Panc1 (cell line): ENCODE results near the gene IGSF21. TPM values are rescaled to one million over a fixed set of nuclear protein-coding genes. Genes with fewer than 3 reads are reported as not detected.

ENCODE experiments used
- ATAC-seq: fragments of 200-7000 bp; cut with Tn5 transposase; 2 replicates; pipeline ENCODE4 v1.9.1; 2020; ENCODE audit warnings: mild to moderate bottlenecking, moderate library complexity
- BruUV-seq: library from RNA; stranded (reverse); fragments of 400-500 nt; replicated peaks from 2 replicates; lab custom pipeline; 2021; lab: Mats Ljungman, UMichigan
- CTCF ChIA-PET: fragments of 300-600 bp; sonication (Branson Sonifier 250); formaldehyde crosslinking; loops from one replicate; lab custom pipeline; 2022; ENCODE audit warnings: antibody characterized with exemption; lab: Charles Lee
- POLR2A ChIA-PET: fragments of 300-600 bp; sonication (Branson Sonifier 250); formaldehyde crosslinking; loops from one replicate; lab custom pipeline; 2022; ENCODE audit warnings: antibody characterized with exemption; lab: Charles Lee
- DNase-seq: peaks from one replicate; pipeline ENCODE4 v3.0.0-alpha.2; 2010; ENCODE audit warnings: low read depth, low spot score
- H3K27ac ChIP-seq: 2 replicates; pipeline ENCODE4 v1.5.1; 2011; ENCODE audit warnings: mild to moderate bottlenecking, low read length, inconsistent platforms
- H3K27me3 ChIP-seq: fragments of 200-500 bp; sonication (Bioruptor generic); 2 replicates; pipeline ENCODE4 v1.6.0; 2014; ENCODE audit warnings: low read length, inconsistent platforms; ENCODE audit not compliant: control insufficient read depth, insufficient read depth
- H3K36me3 ChIP-seq: fragments of 200-500 bp; sonication (Bioruptor generic); 2 replicates; pipeline ENCODE4 v1.5.1; 2014; ENCODE audit warnings: inconsistent platforms, mild to moderate bottlenecking, low read length, moderate library complexity; ENCODE audit not compliant: control insufficient read depth, insufficient read depth
- H3K4me1 ChIP-seq: 2 replicates; pipeline ENCODE4 v1.5.1; 2011; ENCODE audit warnings: inconsistent platforms, mild to moderate bottlenecking, low read length, moderate library complexity; ENCODE audit not compliant: control insufficient read depth, insufficient read depth
- H3K4me3 ChIP-seq, 2 experiments: 2 replicates each; pipeline ENCODE4 v1.5.1; 2011 to 2012; ENCODE audit warnings: low read depth in 2 of 2, low read length in 2 of 2, mild to moderate bottlenecking in 2 of 2, inconsistent platforms in 1 of 2, moderate library complexity in 1 of 2
- H3K9me3 ChIP-seq: fragments of 200-500 bp; sonication (Bioruptor generic); 2 replicates; pipeline ENCODE4 v1.5.1; 2014; ENCODE audit warnings: low read depth, mild to moderate bottlenecking, inconsistent platforms, low read length, moderate library complexity; ENCODE audit not compliant: control insufficient read depth, insufficient read depth
- POLR2AphosphoS5 ChIP-seq: IDR thresholded peaks from 2 replicates; pipeline ENCODE4 v1.6.1; 2012; ENCODE audit warnings: mild to moderate bottlenecking, low read depth, low read length, moderate library complexity
- SIN3A ChIP-seq: IDR thresholded peaks from 2 replicates; pipeline ENCODE4 v1.6.1; 2012; ENCODE audit warnings: low read depth, mild to moderate bottlenecking, low read length, moderate library complexity, borderline replicate concordance; ENCODE audit not compliant: insufficient read depth
- TCF7L2 ChIP-seq: IDR thresholded peaks from 2 replicates; pipeline ENCODE4 v1.6.1; 2011; ENCODE audit warnings: mild to moderate bottlenecking, low read depth, low read length, inconsistent platforms
- in situ Hi-C: cut with HindIII; loops from 2 replicates; pipeline ENCODE4 v1.10.0; 2016; ENCODE audit warnings: low sequenced_read_pairs, low pct_unique_long_range_greater_than_20kb
- intact Hi-C: fragments of 100-400 bp; cut with micrococcal nuclease; formaldehyde crosslinking; loops from one replicate; pipeline ENCODE4 v1.10.0; 2022; ENCODE audit not compliant: unreplicated experiment
- total RNA-seq: library from RNA; stranded (reverse); gene quantifications from one replicate; pipeline ENCODE4 v1.2.1, GENCODE V29; 2021; ENCODE audit not compliant: unreplicated experiment
- TF ChIP-seq, protein P1 (sequence below), 2 experiments: IDR thresholded peaks; 2 replicates each; pipeline ENCODE4 v1.6.1; 2011 to 2012; ENCODE audit warnings: low read depth in 2 of 2, control low read depth in 1 of 2, low read length in 1 of 2, mild to moderate bottlenecking in 1 of 2, moderate library complexity in 1 of 2; ENCODE audit not compliant: insufficient read depth in 1 of 2
- TF ChIP-seq, protein P2 (sequence below): fragments of 450-650 bp; IDR thresholded peaks from 2 replicates; pipeline ENCODE4 v1.5.1; 2017; ENCODE audit warnings: mild to moderate bottlenecking

The IGSF21 gene
- total RNA-seq, 1 experiment from 2014 or later: not detected

DNA sequence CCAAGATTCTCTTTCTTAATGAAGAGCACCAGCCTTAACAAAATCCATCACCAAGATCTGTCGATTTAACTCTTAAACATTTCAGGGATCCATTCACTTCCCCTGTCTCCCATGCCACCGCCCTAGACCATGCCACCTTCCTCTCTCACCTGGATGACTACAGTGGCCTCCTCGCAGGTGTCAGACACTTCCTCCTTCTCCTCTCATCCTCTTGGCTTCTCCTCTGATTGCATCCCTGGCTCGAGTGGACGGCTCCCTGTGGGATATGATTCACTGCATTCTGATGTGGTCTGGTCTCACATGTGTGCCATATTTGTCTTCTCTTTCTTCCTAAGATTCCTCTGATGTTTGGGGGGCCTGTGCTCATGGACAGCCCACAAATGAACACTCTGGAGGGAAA is 306.7 kb downstream of the IGSF21 start:
- H3K4me1 ChIP-seq: no peaks in the 10 kb centered on the region
- in situ Hi-C loops (no loop called here), intact Hi-C loops (no loop called here)
- H3K27me3 ChIP-seq: no peaks in the 10 kb centered on the region; the same call in 1 of the 2 replicates
- CTCF ChIA-PET: no interaction called here
- ATAC-seq (no peak), DNase-seq (no peak)
- no peaks in the 10 kb centered on the region for H3K36me3 ChIP-seq
- POLR2A ChIA-PET: no interaction called here
- no TSS peak for BruUV-seq
- TF ChIP-seq, protein P1, sequence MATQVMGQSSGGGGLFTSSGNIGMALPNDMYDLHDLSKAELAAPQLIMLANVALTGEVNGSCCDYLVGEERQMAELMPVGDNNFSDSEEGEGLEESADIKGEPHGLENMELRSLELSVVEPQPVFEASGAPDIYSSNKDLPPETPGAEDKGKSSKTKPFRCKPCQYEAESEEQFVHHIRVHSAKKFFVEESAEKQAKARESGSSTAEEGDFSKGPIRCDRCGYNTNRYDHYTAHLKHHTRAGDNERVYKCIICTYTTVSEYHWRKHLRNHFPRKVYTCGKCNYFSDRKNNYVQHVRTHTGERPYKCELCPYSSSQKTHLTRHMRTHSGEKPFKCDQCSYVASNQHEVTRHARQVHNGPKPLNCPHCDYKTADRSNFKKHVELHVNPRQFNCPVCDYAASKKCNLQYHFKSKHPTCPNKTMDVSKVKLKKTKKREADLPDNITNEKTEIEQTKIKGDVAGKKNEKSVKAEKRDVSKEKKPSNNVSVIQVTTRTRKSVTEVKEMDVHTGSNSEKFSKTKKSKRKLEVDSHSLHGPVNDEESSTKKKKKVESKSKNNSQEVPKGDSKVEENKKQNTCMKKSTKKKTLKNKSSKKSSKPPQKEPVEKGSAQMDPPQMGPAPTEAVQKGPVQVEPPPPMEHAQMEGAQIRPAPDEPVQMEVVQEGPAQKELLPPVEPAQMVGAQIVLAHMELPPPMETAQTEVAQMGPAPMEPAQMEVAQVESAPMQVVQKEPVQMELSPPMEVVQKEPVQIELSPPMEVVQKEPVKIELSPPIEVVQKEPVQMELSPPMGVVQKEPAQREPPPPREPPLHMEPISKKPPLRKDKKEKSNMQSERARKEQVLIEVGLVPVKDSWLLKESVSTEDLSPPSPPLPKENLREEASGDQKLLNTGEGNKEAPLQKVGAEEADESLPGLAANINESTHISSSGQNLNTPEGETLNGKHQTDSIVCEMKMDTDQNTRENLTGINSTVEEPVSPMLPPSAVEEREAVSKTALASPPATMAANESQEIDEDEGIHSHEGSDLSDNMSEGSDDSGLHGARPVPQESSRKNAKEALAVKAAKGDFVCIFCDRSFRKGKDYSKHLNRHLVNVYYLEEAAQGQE (IDR thresholded peaks at IDR 0.05; ENCODE audit: insufficient read depth in 1 of 2, low read depth in 2 of 2, low read length in 1 of 2): no peak
- TF ChIP-seq TCF7L2 (no peak), POLR2AphosphoS5 (no peak), SIN3A (no peak)
- TF ChIP-seq, protein P2, sequence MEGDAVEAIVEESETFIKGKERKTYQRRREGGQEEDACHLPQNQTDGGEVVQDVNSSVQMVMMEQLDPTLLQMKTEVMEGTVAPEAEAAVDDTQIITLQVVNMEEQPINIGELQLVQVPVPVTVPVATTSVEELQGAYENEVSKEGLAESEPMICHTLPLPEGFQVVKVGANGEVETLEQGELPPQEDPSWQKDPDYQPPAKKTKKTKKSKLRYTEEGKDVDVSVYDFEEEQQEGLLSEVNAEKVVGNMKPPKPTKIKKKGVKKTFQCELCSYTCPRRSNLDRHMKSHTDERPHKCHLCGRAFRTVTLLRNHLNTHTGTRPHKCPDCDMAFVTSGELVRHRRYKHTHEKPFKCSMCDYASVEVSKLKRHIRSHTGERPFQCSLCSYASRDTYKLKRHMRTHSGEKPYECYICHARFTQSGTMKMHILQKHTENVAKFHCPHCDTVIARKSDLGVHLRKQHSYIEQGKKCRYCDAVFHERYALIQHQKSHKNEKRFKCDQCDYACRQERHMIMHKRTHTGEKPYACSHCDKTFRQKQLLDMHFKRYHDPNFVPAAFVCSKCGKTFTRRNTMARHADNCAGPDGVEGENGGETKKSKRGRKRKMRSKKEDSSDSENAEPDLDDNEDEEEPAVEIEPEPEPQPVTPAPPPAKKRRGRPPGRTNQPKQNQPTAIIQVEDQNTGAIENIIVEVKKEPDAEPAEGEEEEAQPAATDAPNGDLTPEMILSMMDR: no peak
- no peak overlapping the region for H3K27ac ChIP-seq
- no peaks in the 10 kb centered on the region for H3K9me3 ChIP-seq
- no peak overlapping the region for H3K4me3 ChIP-seq

DNA sequence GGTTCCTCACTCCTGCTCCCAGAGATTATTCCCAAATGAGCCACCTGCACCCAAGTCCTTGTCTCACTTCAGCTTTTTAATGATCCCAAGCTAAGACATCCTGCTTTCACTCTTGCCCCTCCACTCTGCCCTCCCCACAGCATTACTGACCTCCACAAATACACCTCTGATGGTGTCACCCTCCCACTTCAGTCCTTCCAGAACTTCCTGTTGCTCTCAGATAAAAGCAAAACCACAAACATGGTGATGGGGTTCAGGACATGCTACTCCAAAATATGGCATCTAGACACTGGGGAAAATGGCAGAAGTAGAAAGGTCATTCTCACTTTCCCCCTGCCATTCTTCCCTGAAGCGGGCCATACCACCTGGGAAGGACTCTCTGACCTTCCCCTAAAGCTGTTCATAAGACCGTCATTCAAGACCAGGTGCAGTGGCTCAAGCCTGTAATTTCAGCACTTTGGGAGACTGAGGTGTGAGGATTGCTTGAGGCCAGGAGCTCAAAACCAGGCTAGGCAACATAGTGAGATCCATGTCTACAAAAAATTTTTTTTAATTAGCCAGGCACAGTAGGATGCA is 307.4 kb downstream of the IGSF21 start:
- DNase-seq: no peak
- Histone ChIP-seq H3K27ac (no peak overlapping the region), H3K9me3 (no peaks in the 10 kb centered on the region), H3K36me3 (no peaks in the 10 kb centered on the region), H3K27me3 (no peaks in the 10 kb centered on the region; the same call in 1 of the 2 replicates), H3K4me3 (no peak overlapping the region), H3K4me1 (no peaks in the 10 kb centered on the region)
- CTCF ChIA-PET: no interaction called here
- TF ChIP-seq, protein P1 (IDR thresholded peaks at IDR 0.05; ENCODE audit: insufficient read depth in 1 of 2, low read depth in 2 of 2, low read length in 1 of 2): no peak
- TF ChIP-seq SIN3A: no peak
- no peak for TF ChIP-seq TCF7L2
- TF ChIP-seq, protein P2: no peak
- no peak for TF ChIP-seq POLR2AphosphoS5
- intact Hi-C loops (no loop called here), in situ Hi-C loops (no loop called here)
- POLR2A ChIA-PET: no interaction called here
- BruUV-seq: no TSS peak
- ATAC-seq: no peak
